IMR-90 (cell line): ENCODE data around the gene EIF4B. TPM values are rescaled to one million over a fixed set of nuclear protein-coding genes. Genes with fewer than 3 reads are reported as not detected.

Experiments used
- ATAC-seq: fragments of 200-7000 bp; cut with Tn5 transposase; 2 replicates; pipeline ENCODE4 v1.9.1; 2020; ENCODE audit warnings: low read depth, mild to moderate bottlenecking, moderate library complexity
- BruUV-seq: library from RNA; stranded (reverse); fragments of 400-500 nt; replicated peaks from 2 replicates; lab custom pipeline; 2021; lab: Mats Ljungman, UMichigan
- CTCF ChIA-PET: fragments of 300-600 bp; formaldehyde crosslinking; extraction: SDS; loops from one replicate; lab custom pipeline; 2021; ENCODE audit warnings: antibody characterized with exemption; lab: Yijun Ruan, JAX
- POLR2A ChIA-PET: fragments of 300-600 bp; sonication (Branson Sonifier 250); formaldehyde crosslinking; loops from one replicate; lab custom pipeline; 2022; ENCODE audit warnings: antibody characterized with exemption; ENCODE audit not compliant: unreplicated experiment; lab: Charles Lee
- DNase-seq: peaks from one replicate; pipeline ENCODE4 v3.0.0; 2013
- H2AFZ ChIP-seq: replicated peaks from 2 replicates; pipeline ENCODE3; 2013; ENCODE audit warnings: low read length, mild to moderate bottlenecking; ENCODE audit not compliant: poor library complexity
- H2AK5ac ChIP-seq: 2 replicates; pipeline ENCODE4 v1.6.1; 2013; ENCODE audit warnings: low read depth, low read length, inconsistent platforms
- H2AK9ac ChIP-seq: replicated peaks from 2 replicates; pipeline ENCODE3; 2013; ENCODE audit warnings: mild to moderate bottlenecking, low read depth, low read length, moderate library complexity; ENCODE audit not compliant: poor library complexity
- H2BK120ac ChIP-seq: 2 replicates; pipeline ENCODE4 v1.6.1; 2013; ENCODE audit warnings: low read depth, low read length, inconsistent platforms
- H2BK15ac ChIP-seq: 3 replicates; pipeline ENCODE4 v1.6.1; 2013; ENCODE audit warnings: low read depth, low read length, inconsistent platforms
- H2BK20ac ChIP-seq: 2 replicates; pipeline ENCODE4 v1.6.1; 2013; ENCODE audit warnings: low read depth, mild to moderate bottlenecking, inconsistent platforms, low read length, moderate library complexity
- H2BK5ac ChIP-seq: 2 replicates; pipeline ENCODE4 v1.6.1; 2013; ENCODE audit warnings: mild to moderate bottlenecking, low read depth, low read length, inconsistent platforms; ENCODE audit not compliant: poor library complexity, severe bottlenecking
- H3K14ac ChIP-seq: replicated peaks from 2 replicates; pipeline ENCODE4 v1.6.1; 2013; ENCODE audit warnings: low read depth, low read length, inconsistent platforms
- H3K18ac ChIP-seq: 2 replicates; pipeline ENCODE4 v1.6.1; 2013; ENCODE audit warnings: low read depth, low read length, control low read depth
- H3K23ac ChIP-seq: 2 replicates; pipeline ENCODE4 v1.6.1; 2013; ENCODE audit warnings: low read depth, low read length, inconsistent platforms
- H3K27ac ChIP-seq: 2 replicates; pipeline ENCODE4 v1.5.1; 2013; ENCODE audit warnings: mild to moderate bottlenecking, control low read depth, low read length; ENCODE audit not compliant: insufficient read depth
- H3K27me3 ChIP-seq: 2 replicates; pipeline ENCODE4 v1.6.1; 2013; ENCODE audit warnings: low read length; ENCODE audit not compliant: control insufficient read depth, insufficient read depth
- H3K36me3 ChIP-seq: 2 replicates; pipeline ENCODE4 v1.6.1; 2013; ENCODE audit warnings: low read length, mixed read lengths; ENCODE audit not compliant: control insufficient read depth, insufficient read depth
- H3K4ac ChIP-seq: 2 replicates; pipeline ENCODE4 v1.6.1; 2013; ENCODE audit warnings: low read depth, low read length, inconsistent platforms
- H3K4me1 ChIP-seq: 2 replicates; pipeline ENCODE4 v1.6.1; 2013; ENCODE audit warnings: low read length, mixed read lengths; ENCODE audit not compliant: control insufficient read depth, insufficient read depth
- H3K4me2 ChIP-seq: 2 replicates; pipeline ENCODE4 v1.6.1; 2013; ENCODE audit warnings: low read depth, mild to moderate bottlenecking, control low read depth, low read length, moderate library complexity
- H3K4me3 ChIP-seq: 2 replicates; pipeline ENCODE4 v1.5.1; 2013; ENCODE audit warnings: low read depth, mild to moderate bottlenecking, control low read depth, low read length, moderate library complexity; ENCODE audit not compliant: insufficient read depth
- H3K56ac ChIP-seq: 2 replicates; pipeline ENCODE4 v1.6.1; 2013; ENCODE audit warnings: low read length, inconsistent platforms; ENCODE audit not compliant: insufficient read depth; ENCODE audit errors: extremely low read depth
- H3K79me1 ChIP-seq, 2 experiments: 2 replicates each; pipeline ENCODE4 v1.6.1; 2013; ENCODE audit warnings: low read length in 2 of 2, inconsistent platforms in 1 of 2, low read depth in 1 of 2
- H3K9ac ChIP-seq: 2 replicates; pipeline ENCODE4 v1.6.1; 2013; ENCODE audit warnings: low read depth, low read length, control low read depth
- H3K9me1 ChIP-seq: 2 replicates; pipeline ENCODE4 v1.6.1; 2013; ENCODE audit warnings: low read length, inconsistent platforms; ENCODE audit not compliant: insufficient read depth
- H3K9me3 ChIP-seq: 2 replicates; pipeline ENCODE4 v1.6.1; 2013; ENCODE audit warnings: low read length; ENCODE audit not compliant: control insufficient read depth, insufficient read depth
- H4K20me1 ChIP-seq: 2 replicates; pipeline ENCODE4 v1.6.1; 2013; ENCODE audit warnings: low read length, inconsistent platforms; ENCODE audit not compliant: insufficient read depth
- H4K5ac ChIP-seq: 2 replicates; pipeline ENCODE4 v1.6.1; 2013; ENCODE audit warnings: mild to moderate bottlenecking, low read depth, low read length, control low read depth
- H4K8ac ChIP-seq, 2 experiments: 2 replicates each; pipeline ENCODE4 v1.6.1; 2013; ENCODE audit warnings: low read depth in 2 of 2, low read length in 2 of 2, control low read depth in 1 of 2, inconsistent platforms in 1 of 2
- H4K91ac ChIP-seq: 2 replicates; pipeline ENCODE4 v1.6.1; 2013; ENCODE audit warnings: low read depth, low read length, inconsistent platforms; ENCODE audit not compliant: insufficient read depth
- CEBPB ChIP-seq: IDR thresholded peaks from 2 replicates; pipeline ENCODE4 v1.6.1; 2012; ENCODE audit warnings: low read depth, low read length, improper control_type of control experiment
- MAFK ChIP-seq: IDR thresholded peaks from 2 replicates; pipeline ENCODE4 v1.6.1; 2012; ENCODE audit warnings: low read depth, low read length, improper control_type of control experiment
- WGBS, 2 experiments: methylation state at CpG; one replicate each; pipeline versions ENCODE4 v1.1.5 to v1.1.7; 2013; ENCODE audit warnings: missing lambda C conversion rate in 2 of 2; ENCODE audit not compliant: insufficient read length in 1 of 2; ENCODE audit errors: extremely low coverage in 2 of 2; 5-methylcytosine and 5-hydroxymethylcytosine counted together
- dilution Hi-C: fragments of 300-500 bp; cut with HindIII; formaldehyde crosslinking; loops from one replicate; pipeline ENCODE4 v1.14.3; 2018; ENCODE audit warnings: low sequenced_read_pairs; ENCODE audit not compliant: unreplicated experiment
- in situ Hi-C: fragments of 300-500 bp; cut with MboI; formaldehyde crosslinking; loops from 3 replicates; pipeline ENCODE4 v1.14.3; 2019; ENCODE audit warnings: low sequenced_read_pairs, inconsistent platforms, mixed read lengths
- intact Hi-C: fragments of 100-400 bp; cut with micrococcal nuclease; formaldehyde crosslinking; loops from 2 replicates; pipeline ENCODE4 v1.10.0; 2022
- polyA plus RNA-seq, 3 experiments: library from polyadenylated mRNA; depleted of rRNA; stranded (reverse); fragments of >200 nt; gene quantifications; 2 replicates each; pipeline ENCODE4 v1.2.3, GENCODE V29; 2012; ENCODE audit warnings: low replicate concordance in 1 of 3
- total RNA-seq: library from RNA; depleted of rRNA; stranded (reverse); fragments of >200 nt; gene quantifications from 2 replicates; pipeline ENCODE4 v1.2.3, GENCODE V29; 2012

Gene EIF4B
- total and polyA plus RNA-seq, 2 of the 4 experiments (the other 2 are of a cell fraction): 313 to 671 TPM

DNA sequence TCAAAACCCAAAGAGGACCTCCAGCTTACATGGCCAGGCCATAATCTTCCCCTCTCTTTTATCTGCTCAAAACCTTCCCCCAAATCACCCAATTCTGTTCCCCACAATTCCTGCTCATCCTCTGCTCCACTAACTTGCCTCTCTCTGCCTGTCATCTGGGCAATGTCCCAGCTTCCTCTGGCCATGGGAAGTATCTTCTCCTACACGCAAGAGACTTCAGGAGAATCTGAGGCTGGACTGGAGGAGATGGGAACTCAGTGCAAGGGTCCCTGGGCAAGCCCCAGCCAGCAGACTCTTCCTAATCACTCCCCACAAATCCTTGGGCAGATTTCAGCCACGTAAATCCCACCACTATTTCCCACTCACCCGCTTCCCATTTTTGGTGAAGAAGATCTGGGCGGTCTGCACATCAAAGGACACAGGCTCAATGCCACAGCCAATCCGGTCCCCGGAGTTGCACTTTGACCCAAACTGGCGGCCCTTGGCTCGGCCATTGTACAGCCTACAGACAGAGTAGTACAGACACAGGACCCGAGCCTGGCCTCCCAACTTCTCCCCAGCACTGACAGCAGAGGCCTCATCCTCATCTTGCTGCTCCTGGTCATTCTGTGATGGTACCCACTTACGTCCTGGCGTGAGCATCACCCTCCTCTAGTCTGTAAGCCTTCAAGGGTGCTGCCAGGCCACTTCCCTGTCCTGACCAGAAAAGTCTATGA lies 68.2 kb downstream of the EIF4B start:
- peaks cover 31 to 69% of the 10 kb centered on the region in 2 experiments for H3K79me1 ChIP-seq
- ATAC-seq (no peak), DNase-seq (no peak)
- H3K36me3 ChIP-seq: peaks cover 29% of the 10 kb centered on the region
- H2BK15ac ChIP-seq: no peak overlapping the region
- no peak overlapping the region for H3K4me3 ChIP-seq
- no peak overlapping the region for H2AK9ac ChIP-seq
- no peak overlapping the region for H2AK5ac ChIP-seq
- H2BK20ac ChIP-seq: no peak overlapping the region
- H4K5ac ChIP-seq: no peak overlapping the region
- ChIA-PET POLR2A (no interaction called here), CTCF (no interaction called here)
- no peak for TF ChIP-seq MAFK
- TF ChIP-seq CEBPB: no peak
- H3K9ac ChIP-seq: no peak overlapping the region
- no peaks in the 10 kb centered on the region for H3K9me3 ChIP-seq
- no peak overlapping the region for H3K14ac ChIP-seq
- H3K4ac ChIP-seq: no peak overlapping the region
- no peak overlapping the region for H3K18ac ChIP-seq
- H2BK120ac ChIP-seq: no peak overlapping the region
- H3K56ac ChIP-seq: no peak overlapping the region
- H4K20me1 ChIP-seq: no peaks in the 10 kb centered on the region
- H3K9me1 ChIP-seq: peaks cover 19% of the 10 kb centered on the region
- H3K23ac ChIP-seq: no peak overlapping the region
- intact Hi-C loops (no loop called here), in situ Hi-C loops (no loop called here), dilution Hi-C loops (no loop called here)
- no TSS peak for BruUV-seq
- no peak overlapping the region for H4K91ac ChIP-seq
- H3K27me3 ChIP-seq: no peaks in the 10 kb centered on the region
- H2AFZ ChIP-seq: no peak overlapping the region
- WGBS, 2 experiments: 97% methylated on average over 6 of the region's 11 CpGs; no CpG with 5 or more reads in 1 of the 2 experiments
- no peak overlapping the region for H3K4me2 ChIP-seq
- H2BK5ac ChIP-seq: no peak overlapping the region
- H3K27ac ChIP-seq: no peak overlapping the region
- no peak overlapping the region for H4K8ac ChIP-seq
- peaks cover 17% of the 10 kb centered on the region for H3K4me1 ChIP-seq
